Cortex of kidney (tissue), 1 donor: ENCODE results near the gene PCF11.
"Not testable (repeated sequence)": the region's sequence is repeated elsewhere in the genome, so short reads cannot be mapped to it uniquely, and the experiment has no call there.

Experiments used
- DNase-seq: peaks from one replicate; lab custom pipeline; 2025; lab: John Stamatoyannopoulos, UW

PCF11 gene

DNA sequence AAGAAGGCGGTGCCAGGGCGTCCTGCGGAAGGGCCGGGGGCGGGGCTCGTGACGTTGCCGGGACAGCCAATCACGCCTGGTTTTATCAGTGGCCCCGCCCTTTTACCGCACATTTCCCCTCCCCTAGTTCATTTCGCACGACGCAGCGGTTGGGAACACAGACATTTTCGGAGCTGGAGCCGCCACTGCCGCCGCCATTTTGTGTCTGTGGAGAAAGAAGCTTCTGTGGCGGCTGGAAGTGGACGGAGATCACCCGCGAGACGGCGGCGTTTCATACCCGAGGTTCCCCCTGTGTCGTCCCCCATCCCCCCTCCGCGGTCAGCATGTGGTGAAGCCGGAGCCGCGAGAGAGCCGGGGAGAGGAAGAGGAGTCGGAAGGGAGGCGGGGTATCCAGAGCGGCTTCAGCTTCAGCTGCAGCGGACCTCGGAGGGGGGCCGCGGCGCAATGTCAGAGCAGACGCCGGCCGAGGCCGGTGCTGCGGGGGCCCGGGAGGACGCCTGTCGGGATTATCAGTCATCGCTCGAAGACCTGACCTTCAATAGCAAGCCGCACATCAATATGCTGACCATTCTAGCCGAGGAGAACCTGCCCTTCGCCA lies at the start of gene PCF11:
Gene PCF11 (plus strand): TSS at position 136 of the 598 bp plus-strand sequence. CDS start 309 bp downstream, at position 445.
- DNase-seq = peak; percentile 54

DNA sequence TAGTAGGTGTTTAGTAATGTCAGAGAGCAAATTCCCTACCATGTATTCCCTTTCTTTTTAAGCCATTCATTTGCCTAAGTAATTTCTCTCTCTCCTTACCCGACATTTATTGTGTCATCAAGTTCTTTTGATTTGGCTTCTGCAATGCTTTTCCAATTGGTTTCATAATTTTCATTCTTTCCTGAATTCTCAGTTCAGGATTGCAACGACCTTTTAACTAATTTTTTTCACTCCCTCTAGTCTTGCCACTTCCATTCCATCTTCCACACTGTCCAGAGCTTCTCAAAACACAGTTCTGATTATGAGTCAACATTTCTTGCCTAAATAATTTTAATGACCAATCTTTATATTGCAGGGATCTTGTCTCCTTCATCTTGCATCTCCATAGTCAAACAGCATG lies 44.0 kb upstream of the PCF11 start:
- no peak for DNase-seq

DNA sequence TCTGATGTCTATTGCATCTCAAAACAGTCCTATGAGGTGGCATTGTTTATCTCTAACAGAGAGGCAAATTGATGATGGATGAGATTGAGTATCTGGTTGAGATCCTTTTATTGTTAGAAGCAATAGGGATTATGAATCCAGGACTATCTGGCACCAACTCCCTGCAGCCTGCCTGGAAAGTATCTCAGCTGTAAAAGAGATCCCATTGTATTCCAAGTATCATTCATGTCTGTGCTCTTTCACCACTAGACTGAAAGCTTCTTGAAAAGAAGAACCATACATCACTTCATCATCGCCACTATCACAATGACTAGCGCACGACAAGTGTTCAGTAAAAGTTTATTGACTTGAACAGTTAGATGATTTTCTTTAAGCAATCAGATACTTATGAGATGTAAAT lies 41.9 kb upstream of the PCF11 start:
- DNase-seq = no peak

DNA sequence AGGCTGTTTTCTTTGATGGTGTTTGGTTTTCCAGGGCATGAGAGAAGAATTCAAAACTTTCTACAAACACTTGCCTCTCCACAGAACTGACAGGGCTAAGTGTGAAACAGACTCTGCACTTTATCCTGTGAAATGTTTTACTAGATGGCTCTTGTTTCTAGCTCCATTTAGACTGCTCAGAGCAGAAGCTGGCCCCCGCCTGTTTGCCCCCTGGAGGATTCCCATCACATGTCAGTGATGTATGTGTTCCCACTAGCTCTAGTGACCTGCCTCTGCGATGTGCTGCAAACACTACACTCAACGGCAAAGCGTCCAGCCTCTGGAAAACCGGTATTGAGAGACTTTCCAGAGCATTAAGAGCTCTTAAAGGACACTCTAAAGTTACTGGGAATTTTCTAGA lies 41.4 kb upstream of the PCF11 start:
- no peak for DNase-seq

- no peak for DNase-seq
Measured at GRCh38 chr11:83116015-83116641, 40.8 kb upstream of the PCF11 start.

- no peak for DNase-seq
Measured at GRCh38 chr11:83118814-83119213, 38.1 kb upstream of the PCF11 start.

DNA sequence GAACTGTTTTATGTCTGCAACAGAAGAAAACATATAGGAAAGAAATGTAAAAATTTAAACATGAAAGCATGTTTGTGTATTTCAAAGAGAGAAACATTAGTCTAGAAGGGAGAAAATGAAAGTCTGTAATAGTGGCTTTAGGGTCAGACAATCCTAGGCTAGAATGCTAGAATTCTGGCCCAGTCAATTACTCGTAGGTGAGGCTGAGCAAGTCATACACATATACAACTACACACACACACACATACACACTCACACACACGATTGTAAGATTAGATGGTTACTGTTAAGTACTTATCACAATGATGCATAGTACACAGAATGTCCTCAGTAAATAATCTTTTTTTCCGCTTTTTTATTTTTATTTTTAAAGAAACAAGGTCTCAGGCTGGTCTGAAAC lies 37.7 kb upstream of the PCF11 start:
- DNase-seq = no peak

GRCh38 chr11:83120327-83120726 lies 36.6 kb upstream of the PCF11 start:
- DNase-seq = no peak

DNA sequence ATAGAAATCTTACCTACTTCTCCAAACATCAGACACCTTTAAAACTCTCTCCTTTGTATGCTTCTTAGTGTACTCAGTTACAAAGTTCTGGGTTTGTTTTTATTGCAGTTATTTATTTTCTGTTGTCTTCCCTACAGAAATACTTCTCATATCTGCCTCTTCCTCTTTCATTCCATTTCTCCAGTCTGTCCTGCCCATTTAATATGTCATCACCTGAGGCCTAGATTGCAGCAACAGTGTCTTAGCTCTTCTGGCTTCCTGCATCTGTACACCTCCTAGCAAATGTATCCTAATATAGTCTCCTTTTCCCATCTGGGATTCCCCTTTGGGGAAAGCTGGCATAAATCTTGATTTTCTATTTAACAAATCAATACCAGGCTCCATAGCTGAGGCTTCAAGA lies 34.9 kb upstream of the PCF11 start:
- DNase-seq = no peak

DNA sequence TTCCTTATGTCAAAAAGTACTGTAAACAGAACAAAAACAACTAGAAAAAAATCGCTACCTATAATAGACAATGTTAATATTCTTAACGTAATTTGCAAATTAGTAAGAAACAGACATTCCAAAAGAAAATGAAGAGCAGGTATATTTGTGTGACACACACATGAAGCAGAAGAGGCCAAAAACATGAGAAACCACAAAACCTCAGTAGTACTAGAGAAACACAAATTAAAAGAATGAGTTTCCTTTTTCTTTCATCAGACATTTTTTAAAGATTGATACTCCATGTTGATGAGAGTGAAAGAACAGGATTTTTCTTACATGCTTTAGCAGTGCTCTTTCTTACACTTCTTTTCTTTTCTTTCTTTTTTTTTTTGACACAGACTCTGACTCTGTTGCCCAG lies 34.2 kb upstream of the PCF11 start:
- no peak for DNase-seq

DNA sequence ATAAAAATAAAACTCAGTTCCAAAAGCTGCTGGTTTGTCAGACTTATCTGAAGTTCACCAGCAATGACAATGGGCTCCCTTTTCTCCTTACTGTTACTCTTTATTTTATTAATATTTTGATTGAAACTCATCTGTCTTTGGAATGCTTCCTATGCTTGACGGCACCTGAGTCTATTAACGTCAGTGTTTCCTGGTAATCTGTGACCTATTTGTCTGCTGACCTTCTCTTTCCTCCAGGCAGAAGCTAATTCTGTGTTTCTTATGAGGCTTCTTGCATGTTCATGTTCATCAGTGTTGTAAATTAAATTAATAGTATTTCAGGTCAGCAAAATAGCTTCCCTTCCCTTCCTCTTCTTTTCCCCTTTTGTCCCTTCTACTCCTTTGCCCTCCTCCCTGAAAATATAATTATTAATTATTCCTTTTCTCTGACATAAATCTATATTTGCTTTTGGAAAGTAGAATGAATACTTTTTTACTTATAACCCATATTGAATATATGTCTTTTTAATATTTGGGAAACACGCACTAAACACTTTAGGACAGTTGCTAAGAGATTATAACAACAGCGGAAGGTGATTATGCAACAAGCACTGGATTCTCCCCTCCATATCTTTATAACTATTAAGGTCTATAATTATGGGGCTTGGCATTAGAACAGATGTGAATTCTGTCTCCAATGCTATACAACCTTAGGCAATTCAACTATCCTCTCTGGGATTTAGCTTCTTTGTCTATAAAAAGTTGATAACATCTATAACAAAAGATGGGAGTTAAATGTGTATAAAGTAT lies 32.1 kb upstream of the PCF11 start:
- no peak for DNase-seq

DNA sequence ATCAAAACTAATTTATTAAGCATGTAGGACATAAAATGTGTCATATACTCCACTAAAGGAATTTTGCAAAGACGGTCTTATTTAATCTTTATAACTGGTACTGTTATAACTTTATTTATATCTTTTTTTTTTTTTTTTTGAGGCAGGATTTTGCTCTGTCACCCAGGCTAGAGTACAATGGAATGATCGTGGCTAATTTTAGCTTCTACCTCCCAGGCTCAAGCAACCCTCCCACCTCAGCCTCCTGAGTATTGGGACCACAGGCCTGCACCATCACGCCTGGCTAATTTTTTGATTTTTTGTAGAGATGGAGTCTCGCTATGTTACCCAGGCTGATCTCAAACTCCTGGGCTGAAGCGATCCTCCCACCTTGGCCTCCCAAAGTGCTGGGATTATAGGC lies 31.4 kb upstream of the PCF11 start:
- DNase-seq = no peak

GRCh38 chr11:83127310-83127637 lies 29.7 kb upstream of the PCF11 start:
- no peak for DNase-seq

DNA sequence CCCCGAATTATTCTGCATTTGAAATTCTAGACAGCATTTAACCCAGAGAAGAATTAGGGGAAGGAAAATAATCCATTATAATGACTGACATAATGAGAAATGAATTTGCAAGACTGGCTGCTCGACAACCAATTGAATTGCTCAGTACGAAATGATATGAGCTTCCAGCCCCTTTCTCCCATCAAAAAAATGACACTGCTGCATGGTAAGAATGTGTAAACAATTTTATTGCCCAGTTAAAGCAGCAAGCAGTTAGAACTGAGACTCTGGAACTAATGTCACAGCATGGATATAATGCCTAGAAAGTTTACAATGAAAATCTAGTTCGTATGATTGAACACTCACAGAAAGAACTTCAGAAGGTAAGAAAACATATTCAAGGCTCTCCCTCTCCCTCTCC lies 24.7 kb upstream of the PCF11 start:
- no peak for DNase-seq

DNA sequence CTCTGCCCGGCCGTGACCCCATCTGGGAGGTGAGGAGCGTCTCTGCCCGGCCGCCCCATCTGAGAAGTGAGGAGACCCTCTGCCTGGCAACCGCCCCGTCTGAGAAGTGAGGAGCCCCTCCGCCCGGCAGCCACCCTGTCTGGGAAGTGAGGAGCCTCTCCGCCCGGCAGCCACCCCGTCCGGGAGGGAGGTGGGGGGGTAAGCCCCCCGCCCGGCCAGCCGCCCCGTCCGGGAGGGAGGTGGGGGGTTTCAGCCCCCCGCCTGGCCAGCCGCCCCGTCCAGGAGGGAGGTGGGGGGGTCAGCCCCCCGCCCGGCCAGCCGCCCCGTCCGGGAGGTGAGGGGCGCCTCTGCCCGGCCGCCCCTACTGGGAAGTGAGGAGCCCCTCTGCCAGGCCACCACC lies 23.7 kb upstream of the PCF11 start:
- DNase-seq = not testable (repeated sequence)

DNA sequence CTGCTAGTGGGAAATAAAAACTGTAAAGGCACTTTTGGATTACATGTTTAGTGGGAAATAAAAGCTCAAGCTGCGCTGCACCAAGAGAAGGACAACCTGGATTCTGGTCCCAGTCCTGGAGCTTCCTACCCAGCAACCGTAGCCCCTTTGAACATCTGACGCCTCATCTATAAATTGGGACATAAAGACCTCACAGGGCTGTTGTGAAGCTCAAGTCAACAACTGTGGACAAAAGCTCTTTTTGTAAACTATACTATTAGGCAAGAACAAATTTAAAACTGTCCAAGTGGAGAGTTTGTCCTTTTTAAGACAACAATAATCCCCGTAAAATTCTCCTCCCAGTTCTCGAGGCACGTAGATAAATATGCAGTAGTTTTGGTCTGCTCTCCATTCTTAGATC lies 17.6 kb upstream of the PCF11 start:
- no peak for DNase-seq

DNA sequence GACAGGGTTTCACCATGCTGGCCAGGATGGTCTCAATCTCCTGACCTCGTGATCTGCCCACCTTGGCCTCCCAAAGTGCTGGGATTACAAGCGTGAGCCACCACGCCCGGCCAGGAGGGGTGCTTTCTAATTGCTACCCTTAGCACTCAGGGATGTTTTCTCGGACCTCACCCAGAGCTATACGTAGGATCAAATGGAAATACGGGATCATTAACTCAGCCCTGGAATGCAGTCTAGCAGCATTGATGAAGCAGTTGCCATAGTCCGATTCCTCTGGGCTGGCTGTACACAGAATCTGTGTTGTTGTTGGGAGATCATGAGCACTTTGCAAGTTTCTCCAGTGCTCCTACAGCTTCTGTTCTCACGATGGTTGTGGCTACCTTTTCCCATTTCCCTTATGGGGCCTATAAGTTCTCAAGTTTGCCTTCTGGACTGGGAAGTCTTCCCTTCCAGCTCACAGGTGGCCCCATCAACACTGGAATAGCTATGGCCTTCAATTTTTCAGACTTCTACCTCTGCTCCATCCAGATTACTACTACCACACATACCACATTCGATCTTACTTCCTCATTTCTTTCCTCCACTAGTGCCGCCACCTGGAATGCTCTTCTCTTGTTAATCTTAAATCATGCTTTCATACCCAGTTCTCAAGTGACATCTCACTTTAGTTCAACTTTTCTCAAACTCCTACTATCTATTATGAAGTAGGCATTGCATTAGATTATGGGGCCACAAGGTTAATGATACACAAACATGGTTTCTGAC lies 16.1 kb upstream of the PCF11 start:
- DNase-seq = no peak

DNA sequence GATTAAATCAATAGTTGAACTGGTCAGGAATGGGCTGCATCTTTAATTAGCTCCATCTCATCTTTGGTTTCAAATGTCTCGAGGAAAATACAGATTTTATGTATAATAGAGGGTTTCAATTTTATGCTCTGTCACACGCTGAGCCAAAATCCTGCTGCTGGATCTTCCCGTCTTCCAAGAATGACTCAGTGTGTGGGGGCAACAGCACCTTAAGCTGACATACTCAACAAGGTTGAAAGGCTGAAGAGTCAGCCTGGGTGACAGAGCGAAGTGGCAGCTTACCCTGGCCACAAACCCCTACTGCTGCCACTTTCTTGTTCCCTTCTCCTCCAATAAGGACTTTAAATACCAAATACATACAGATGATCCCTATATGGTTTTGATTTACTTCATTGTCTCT lies 9.0 kb upstream of the PCF11 start:
- DNase-seq = no peak

DNA sequence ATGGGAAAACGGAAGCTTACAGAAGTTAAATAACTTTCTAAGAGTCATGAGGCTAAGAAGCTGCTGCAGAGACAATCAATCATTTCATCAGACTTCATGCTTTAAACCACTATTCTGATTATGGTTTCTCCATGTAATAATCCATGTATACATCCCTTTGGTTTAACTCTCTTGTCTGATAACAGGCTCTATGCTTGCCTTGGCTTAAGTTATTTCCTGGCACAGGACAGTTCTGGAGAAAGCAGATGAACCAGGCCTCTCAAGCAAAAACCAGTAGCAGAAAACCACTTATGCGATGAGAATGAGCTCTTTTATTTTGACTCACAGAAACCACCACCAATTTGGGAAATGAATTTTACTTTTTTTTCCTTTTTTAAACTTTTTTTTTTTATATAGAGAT lies 6.5 kb upstream of the PCF11 start:
- DNase-seq = no peak

DNA sequence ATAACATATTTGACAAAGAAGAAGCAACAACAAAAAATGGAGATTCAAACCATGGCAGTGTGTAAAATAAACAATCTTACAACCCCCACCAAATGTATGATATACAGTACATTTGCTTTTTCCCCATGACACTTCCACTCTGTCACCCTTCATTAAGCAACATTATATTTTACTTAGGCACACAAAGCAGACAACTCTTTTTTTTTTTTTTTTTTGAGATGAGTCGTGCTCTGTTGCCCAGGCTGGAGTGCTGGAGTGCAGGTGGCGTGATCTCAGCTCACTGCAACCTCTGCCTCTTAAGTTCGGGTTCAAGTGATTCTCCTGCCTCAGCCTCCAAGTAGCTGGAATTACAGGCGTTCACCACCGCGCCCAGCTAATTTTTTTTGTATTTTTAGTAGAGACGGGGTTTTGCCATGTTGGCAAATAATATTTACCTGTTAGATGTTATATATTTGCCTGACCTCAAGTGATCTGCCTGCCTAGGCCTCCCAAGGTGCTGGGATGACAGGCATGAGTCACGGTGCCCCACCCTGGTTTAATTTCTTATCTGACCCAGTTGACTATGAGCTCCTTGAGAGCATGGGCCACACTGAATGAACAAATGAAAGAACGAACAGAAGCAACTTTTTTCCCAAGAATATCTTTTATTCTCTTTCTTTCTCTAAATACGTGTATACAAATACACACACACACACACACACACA lies 5.5 kb upstream of the PCF11 start:
- DNase-seq = no peak

DNA sequence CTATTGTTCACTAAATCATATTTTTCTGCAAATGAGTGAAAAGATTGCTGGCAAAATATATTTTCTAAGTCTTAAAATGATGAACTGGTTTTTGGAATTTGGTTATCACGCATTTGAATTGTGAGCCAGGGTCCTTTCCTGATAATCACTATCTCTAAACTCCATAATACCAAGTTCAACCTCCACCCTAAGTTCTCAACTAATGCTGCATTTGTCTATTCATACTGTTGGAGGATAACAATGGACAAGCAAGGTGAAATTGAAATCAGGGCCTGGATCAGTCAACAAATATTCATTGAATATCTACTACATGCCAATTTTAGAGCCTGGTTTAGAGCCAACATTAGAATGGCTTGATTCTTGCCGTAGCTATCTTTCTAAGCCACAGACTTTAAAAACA lies 4.7 kb upstream of the PCF11 start:
- DNase-seq = no peak

- no peak for DNase-seq
Measured at GRCh38 chr11:83153764-83154163, 3.2 kb upstream of the PCF11 start.
